ENCODE measurements around the gene NELFA. TPM values are rescaled to one million over a fixed set of nuclear protein-coding genes. Genes with fewer than 3 reads are reported as not detected.
"Not testable (repeated sequence)": the region's sequence is repeated elsewhere in the genome, so short reads cannot be mapped to it uniquely, and the experiment has no call there.

The NELFA gene
- total RNA-seq, 4 donors from 2014 or later: 23.2 to 41.5 (median 35.5) TPM

GRCh38 chr4:2006956-2007653, 1.7 kb downstream of the NELFA start:
- TF ChIP-seq POLR2A (IDR thresholded peaks at IDR 0.05) (no peak), POLR2AphosphoS5 (IDR thresholded peaks at IDR 0.05) (no peak), CTCF (IDR thresholded peaks at IDR 0.05) (no peak), EP300 (IDR thresholded peaks at IDR 0.05) (no peak)
- Histone ChIP-seq H3K4me1 (peaks cover 34% of the 10 kb centered on the region), H3K36me3 (peaks cover 15% of the 10 kb centered on the region), H3K27me3 (no peaks in the 10 kb centered on the region), H3K27ac (no peak overlapping the region), H3K9me3 (no peaks in the 10 kb centered on the region), H3K4me3 (peak overlapping the region; percentile 89)
- WGBS: 84% methylated on average over 15 of the region's 15 CpGs
- DNase-seq (ENCODE audit: low spot score in 2 of 2): no peak

- H3K4me1 ChIP-seq: peaks cover 34% of the 10 kb centered on the region
- no peak overlapping the region for H3K27ac ChIP-seq
- no peak overlapping the region for H3K4me3 ChIP-seq
- 90% methylated on average over 7 of the region's 7 CpGs for WGBS
- TF ChIP-seq POLR2AphosphoS5 (IDR thresholded peaks at IDR 0.05) (no peak), EP300 (IDR thresholded peaks at IDR 0.05) (no peak), CTCF (IDR thresholded peaks at IDR 0.05) (no peak), POLR2A (IDR thresholded peaks at IDR 0.05) (no peak)
- H3K9me3 ChIP-seq: no peaks in the 10 kb centered on the region
- H3K27me3 ChIP-seq: no peaks in the 10 kb centered on the region
- H3K36me3 ChIP-seq: peaks cover 15% of the 10 kb centered on the region
- DNase-seq (ENCODE audit: low spot score in 2 of 2): no peak
Observed at GRCh38 chr4:2006367-2006766, 2.4 kb downstream of the NELFA start.

GRCh38 chr4:2003361-2003760, 5.4 kb downstream of the NELFA start:
- H3K36me3 ChIP-seq: peaks cover 18% of the 10 kb centered on the region
- H3K4me3 ChIP-seq; DNase-seq (ENCODE audit: low spot score in 2 of 2); H3K27me3 ChIP-seq; H3K27ac ChIP-seq; H3K9me3 ChIP-seq: not testable (repeated sequence)
- WGBS: 94% methylated on average over 2 of the region's 2 CpGs
- peaks cover 27% of the 10 kb centered on the region for H3K4me1 ChIP-seq

- not testable (repeated sequence) for DNase-seq (ENCODE audit: low spot score in 2 of 2); H3K4me1 ChIP-seq; H3K4me3 ChIP-seq; H3K27me3 ChIP-seq; H3K9me3 ChIP-seq; H3K27ac ChIP-seq
- 91% methylated on average over 4 of the region's 4 CpGs for WGBS
- peaks cover 16% of the 10 kb centered on the region for H3K36me3 ChIP-seq
Observed at GRCh38 chr4:1999308-1999707, 9.5 kb downstream of the NELFA start.

- DNase-seq (ENCODE audit: low spot score in 2 of 2): no peak
- peaks cover 4% of the 10 kb centered on the region for H3K4me1 ChIP-seq
Observed at GRCh38 chr4:1998296-1998695, 10.5 kb downstream of the NELFA start.

GRCh38 chr4:1997712-1998111, 11.1 kb downstream of the NELFA start:
- DNase-seq (ENCODE audit: low spot score in 2 of 2): no peak
- Histone ChIP-seq H3K9me3 (peaks cover 5% of the 10 kb centered on the region), H3K27ac (no peak overlapping the region), H3K27me3 (no peaks in the 10 kb centered on the region), H3K36me3 (peaks cover 6% of the 10 kb centered on the region), H3K4me3 (no peak overlapping the region), H3K4me1 (peaks cover 7% of the 10 kb centered on the region)
- 95% methylated on average over 4 of the region's 4 CpGs for whole genome bisulfite sequencing
- TF ChIP-seq EP300 (IDR thresholded peaks at IDR 0.05) (no peak), CTCF (IDR thresholded peaks at IDR 0.05) (no peak), POLR2AphosphoS5 (IDR thresholded peaks at IDR 0.05) (no peak), POLR2A (IDR thresholded peaks at IDR 0.05) (no peak)

More at GRCh38 chr4:1998296-1998695, 10.5 kb downstream of the NELFA start:
- Histone ChIP-seq H3K27me3 (no peaks in the 10 kb centered on the region), H3K36me3 (peaks cover 7% of the 10 kb centered on the region), H3K4me3 (no peak overlapping the region), H3K9me3 (peaks cover 5% of the 10 kb centered on the region), H3K27ac (no peak overlapping the region)
- WGBS: 80% methylated on average over 7 of the region's 7 CpGs
- TF ChIP-seq POLR2A (IDR thresholded peaks at IDR 0.05) (no peak), POLR2AphosphoS5 (IDR thresholded peaks at IDR 0.05) (no peak), EP300 (IDR thresholded peaks at IDR 0.05) (no peak), CTCF (IDR thresholded peaks at IDR 0.05) (no peak)
